Medulla oblongata (tissue), 1 donor: ENCODE measurements around the gene KIF23.

Experiments
- DNase-seq: peaks from one replicate; pipeline ENCODE4 v3.0.0-alpha.2; 2015; ENCODE audit errors: extremely low spot score

The KIF23 gene

GRCh38 chr15:69463182-69463756, 49.1 kb downstream of the KIF23 start:
- no peak for DNase-seq

- no peak for DNase-seq
Observed at GRCh38 chr15:69465253-69465652, 51.1 kb downstream of the KIF23 start.

- no peak for DNase-seq
Observed at GRCh38 chr15:69466733-69467132, 52.6 kb downstream of the KIF23 start.

GRCh38 chr15:69467636-69468035, 53.5 kb downstream of the KIF23 start:
- DNase-seq, result no peak

GRCh38 chr15:69468241-69469121, 54.3 kb downstream of the KIF23 start:
- no peak for DNase-seq

GRCh38 chr15:69469467-69470201, 55.5 kb downstream of the KIF23 start:
- DNase-seq, result no peak

GRCh38 chr15:69472046-69472445, 57.9 kb downstream of the KIF23 start:
- DNase-seq, result no peak

- DNase-seq, result no peak
Observed at GRCh38 chr15:69472562-69472961, 58.4 kb downstream of the KIF23 start.

GRCh38 chr15:69474291-69474690, 60.1 kb downstream of the KIF23 start:
- DNase-seq, result no peak

GRCh38 chr15:69474846-69475455, 60.8 kb downstream of the KIF23 start:
- no peak for DNase-seq

GRCh38 chr15:69475769-69476358, 61.7 kb downstream of the KIF23 start:
- DNase-seq, result peak; percentile 79

GRCh38 chr15:69476704-69477473, 62.7 kb downstream of the KIF23 start:
- DNase-seq, result no peak

GRCh38 chr15:69478259-69478781, 64.2 kb downstream of the KIF23 start:
- DNase-seq, result peak; percentile 58

- no peak for DNase-seq
Observed at GRCh38 chr15:69479081-69479480, 64.9 kb downstream of the KIF23 start.

GRCh38 chr15:69479971-69480370, 65.8 kb downstream of the KIF23 start:
- no peak for DNase-seq

- DNase-seq, result no peak
Observed at GRCh38 chr15:69480932-69481331, 66.8 kb downstream of the KIF23 start.

- DNase-seq, result no peak
Observed at GRCh38 chr15:69482686-69483256, 68.6 kb downstream of the KIF23 start.

GRCh38 chr15:69484837-69485236, 70.7 kb downstream of the KIF23 start:
- no peak for DNase-seq

GRCh38 chr15:69486481-69487110, 72.4 kb downstream of the KIF23 start:
- DNase-seq, result no peak

GRCh38 chr15:69489073-69489571, 75.0 kb downstream of the KIF23 start:
- peak; percentile 74 for DNase-seq
